GM19372 (cell line): ENCODE results near the gene LPO.

Experiments used
- ATAC-seq: cut with Tn5 transposase; IDR thresholded peaks from one replicate; pipeline ENCODE4 v1.9.1; 2021; ENCODE audit warnings: mild to moderate bottlenecking, low read depth, moderate library complexity; ENCODE audit not compliant: unreplicated experiment

Gene LPO

DNA sequence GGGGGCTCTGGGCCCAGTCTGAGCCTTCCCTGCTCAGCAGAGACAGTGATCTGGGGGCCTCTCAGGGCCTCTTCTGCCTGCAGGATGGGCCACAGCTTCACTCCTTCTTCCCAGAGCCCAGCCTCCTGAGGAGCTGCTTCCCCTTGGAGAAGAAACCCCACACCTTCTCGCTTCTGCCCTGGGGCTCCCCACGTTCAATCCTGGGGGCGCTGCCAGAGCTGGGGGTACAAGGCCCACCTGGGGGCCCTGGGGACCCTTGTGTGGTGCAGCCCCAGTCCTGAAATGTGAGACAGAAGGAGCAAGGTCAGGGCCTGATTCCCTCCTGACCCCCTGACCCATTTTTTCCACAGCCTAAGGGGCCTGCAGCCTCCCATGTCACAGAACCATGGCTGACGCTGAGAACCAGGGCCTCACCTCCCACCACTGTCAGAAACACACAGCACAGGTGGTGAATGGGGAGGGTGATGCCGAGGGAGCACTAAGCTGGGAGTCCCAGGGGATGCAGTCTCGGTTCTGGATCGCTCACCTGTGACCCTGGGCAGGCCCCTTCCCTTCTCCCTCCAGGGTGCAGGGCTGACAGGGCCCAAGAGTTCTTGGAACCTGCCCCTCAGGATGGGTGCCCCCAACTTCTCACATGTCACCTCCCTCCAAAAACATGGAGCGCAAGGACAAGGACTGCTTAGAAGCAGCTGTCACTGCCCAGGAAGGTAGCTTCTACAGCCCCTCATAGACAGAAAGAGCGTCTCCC, 64.0 kb downstream of the LPO start:
- ATAC-seq = no peak

DNA sequence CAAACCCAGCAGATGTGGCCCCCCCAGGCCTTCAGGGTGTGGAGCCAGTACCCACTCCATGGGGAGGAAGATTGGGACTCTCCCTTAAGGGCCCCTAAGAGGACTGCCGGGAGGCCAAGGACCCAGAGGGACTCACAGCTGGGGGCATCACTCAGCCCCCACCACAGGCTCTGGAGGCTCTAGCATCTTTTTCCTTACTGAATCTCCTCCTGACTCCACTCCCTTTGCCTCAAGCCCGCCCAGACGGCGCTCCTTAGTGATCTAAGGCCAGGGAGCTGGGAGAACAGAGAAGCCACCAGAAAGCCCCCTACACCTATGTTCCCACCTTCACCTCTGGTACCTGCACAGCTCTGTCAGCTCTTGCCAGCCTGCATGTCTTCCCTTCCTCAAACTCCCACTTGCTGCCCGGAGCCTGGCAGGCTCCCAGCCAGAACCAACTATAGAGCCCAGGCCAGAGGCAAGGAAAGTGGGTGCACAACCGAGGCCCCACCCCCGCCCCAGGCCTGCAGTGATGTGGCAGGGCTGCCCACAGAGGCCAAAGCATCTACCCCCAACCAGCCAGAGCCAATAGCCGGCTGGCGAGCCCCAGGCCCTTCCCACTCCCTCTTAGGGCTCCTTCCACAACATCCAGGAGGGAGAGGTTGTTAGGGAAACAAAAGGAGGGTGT, 64.7 kb downstream of the LPO start:
- ATAC-seq = no peak

DNA sequence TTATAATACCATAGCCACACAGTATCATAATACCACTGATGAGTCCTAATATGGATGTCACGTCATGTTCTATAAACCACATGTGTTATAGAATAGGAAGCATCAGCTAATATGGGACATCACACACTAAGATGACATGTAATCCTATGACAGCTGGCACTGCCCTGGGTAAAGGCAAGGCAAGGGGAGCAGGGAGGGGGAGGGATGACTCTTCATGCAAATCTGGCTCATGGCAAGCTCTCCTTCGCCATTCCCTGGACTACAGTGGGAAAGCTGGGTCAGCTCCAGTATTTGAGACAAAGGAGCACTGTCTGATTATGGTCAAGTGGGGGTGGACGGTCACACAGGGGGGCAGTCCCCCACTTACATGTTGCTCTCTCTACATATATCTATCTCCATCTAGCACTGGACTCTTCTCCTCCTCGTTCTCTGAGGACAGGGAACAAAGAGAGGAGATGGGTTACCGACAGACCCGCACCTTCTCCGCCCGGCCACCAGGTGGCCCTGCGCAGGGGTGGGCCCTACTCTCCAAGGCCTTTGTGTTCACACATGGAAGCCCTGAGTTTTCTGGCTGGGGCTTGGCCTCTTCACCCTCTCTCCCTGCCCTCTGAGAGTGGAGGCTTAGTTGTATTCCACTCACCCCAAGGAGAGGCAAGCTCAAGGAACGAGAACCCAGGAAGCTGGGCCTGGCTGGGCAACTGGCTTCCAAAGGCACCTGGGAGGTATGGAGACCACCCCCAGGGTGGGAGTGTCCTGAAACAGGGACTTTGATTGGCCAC, 65.8 kb downstream of the LPO start:
- no peak for ATAC-seq

DNA sequence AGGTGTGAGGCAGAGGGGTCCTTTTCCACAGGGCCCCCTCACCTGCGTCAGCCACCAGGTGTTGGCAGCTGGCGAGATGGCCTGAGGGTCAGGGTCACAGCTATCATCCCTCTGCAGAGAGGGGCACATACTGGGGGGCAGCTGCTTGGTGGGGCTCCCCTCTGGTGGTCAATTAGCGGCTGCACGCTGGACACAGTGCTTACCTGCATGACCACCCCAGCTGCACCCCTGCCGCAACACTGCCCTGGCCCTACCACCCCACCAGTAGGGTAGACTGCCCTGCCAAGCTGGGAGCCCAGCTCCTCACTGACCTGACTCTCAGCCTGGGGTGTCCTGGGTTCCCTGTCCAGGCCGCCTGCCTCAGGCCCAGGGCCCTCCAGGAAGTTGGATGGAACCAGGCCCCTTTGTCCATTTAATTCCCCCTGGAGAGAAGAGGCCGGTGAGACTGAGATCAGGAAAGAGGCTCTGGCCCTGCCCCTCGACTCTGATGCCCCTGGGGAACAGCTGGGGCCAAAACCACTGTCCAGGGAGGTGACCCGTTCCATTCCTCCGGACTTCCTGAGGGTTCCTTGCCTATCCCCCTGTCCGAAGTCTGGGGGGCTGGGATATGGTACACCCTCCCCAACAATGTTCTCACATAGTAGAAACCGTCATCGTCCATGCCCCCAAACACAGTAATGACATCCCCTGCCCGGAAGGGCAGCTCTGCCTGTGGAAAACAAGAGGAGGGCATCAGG, 66.5 kb downstream of the LPO start:
- no peak for ATAC-seq

DNA sequence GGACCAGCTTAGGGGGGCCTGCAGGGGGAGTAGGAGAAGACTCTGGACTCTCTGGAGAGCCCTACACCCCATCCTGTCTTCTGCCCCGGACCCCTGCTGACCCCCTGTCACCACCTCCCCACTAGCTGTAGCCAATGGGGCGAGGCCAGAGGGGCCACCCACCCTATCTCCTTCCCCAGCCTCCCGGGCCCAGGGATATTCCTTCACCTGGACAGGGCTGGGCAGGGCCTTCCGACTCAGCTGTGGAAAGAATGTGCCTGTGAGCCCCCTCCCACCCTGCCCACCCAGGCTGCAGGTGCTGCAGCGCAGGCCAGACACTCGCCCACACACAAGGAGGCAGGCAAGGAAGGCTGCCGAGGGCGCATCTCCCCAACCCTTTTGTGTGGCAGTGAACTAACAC, 67.2 kb downstream of the LPO start:
- ATAC-seq = no peak

DNA sequence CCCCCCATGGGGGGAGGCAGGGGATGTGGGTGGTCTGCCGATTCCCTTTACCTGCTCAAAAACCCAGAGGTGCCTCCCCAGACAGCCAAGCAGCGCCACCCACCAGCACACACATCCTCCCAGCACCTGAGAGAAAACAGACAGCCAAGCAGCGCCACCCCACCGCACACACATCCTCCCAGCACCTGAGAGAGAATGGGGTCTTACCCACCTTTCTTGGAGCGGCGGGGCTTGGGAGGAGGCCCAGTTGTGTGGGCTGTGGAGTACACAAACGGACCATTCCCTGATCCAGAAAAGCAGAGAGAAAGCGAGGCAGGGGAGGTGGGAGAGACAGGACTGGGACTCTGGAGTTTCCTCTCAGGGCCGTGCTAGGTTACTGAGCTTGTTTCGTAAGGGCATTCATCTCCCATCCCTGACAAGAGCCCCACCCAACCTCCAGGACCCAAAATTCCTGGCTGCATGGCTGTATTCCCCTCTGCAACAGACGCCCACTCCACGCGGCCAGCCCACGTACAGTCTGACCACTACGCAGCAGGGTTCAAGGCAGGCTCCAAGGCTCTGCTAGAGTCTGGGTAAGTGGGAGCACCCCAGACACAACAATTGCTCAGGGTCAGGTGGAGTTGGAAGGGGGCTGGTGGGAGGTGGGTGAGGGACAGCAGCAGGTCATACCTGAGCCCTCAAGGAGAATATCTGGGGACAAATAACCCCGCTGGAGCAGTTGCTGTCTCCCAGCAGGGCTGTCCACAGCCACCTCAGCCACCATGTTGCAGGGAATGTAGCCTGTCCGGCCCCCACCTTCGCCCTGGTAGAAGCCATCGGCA, 68.0 kb downstream of the LPO start:
- ATAC-seq = no peak

DNA sequence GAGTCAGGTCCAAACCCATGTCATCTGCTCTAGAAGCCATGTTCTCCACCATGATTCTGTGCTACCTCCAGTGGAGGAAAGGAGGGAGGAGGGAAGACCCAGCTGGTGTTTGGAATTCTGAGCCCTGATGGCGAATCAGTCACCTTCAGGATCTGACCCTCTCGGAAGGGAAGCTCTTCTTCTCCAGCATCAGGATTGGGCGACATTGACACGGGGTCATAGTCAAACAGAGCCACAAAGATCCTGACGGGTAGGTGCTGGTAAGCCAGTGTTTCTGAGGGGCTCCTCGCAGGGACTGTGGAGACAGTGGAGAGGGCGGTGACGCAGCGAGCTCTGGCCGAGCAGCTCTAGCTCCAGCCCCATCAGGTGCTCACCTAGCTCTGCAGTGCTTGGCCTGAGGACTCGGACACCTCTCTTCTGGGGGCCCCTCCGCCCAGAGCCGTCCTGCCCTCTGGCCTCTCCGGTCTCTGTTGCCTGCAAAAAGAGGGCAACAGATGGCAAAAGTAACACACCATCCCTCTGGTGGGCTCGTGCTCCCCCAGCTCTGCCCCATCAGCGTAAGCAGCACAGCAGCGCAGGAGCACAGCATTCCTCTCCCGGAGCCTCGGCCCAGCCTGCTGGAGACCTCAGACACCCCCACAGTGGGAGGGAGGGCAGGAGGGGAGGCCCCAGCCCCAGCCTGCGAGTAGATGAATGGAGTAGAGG, 69.2 kb downstream of the LPO start:
- no peak for ATAC-seq

DNA sequence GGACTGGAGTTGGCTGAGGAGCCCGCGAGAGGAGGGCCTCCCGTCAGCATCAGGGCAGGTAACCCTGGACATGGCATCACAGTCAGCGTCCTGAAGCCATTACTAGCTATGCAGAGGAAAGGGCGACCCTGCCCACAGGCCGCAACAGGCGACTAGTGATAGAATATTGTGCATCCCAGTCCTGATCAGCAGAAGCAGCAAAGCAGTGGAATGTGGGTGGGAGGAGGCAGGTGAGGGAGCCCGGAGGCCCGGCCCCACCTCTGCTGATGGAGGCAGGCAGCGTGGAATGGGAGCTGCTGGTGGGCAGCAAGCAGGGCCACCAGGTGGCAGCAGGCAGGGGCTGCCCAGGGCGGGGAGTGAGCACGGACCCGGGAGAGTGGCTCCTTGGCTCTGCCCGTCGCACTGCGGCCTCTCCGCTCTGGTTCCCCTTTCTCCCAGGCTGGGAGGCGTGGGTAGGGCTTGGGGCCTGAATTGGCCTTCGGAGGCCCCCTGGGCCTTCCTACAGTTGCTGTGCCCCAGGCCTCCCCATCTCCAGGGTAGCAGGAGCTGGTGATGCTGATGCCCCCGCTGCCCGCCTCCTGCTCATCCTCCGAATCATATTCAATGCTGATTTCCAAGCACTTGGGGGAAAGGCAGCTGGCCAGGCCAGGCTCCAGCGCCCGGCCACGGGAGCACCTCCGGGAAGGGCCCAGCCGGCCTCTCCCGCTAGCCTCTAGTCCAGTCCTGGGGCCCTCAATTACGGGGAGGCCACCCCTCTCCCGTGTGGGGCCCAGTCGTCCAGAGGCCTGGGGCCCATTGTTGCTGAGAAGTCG, 70.0 kb downstream of the LPO start:
- ATAC-seq = no peak

DNA sequence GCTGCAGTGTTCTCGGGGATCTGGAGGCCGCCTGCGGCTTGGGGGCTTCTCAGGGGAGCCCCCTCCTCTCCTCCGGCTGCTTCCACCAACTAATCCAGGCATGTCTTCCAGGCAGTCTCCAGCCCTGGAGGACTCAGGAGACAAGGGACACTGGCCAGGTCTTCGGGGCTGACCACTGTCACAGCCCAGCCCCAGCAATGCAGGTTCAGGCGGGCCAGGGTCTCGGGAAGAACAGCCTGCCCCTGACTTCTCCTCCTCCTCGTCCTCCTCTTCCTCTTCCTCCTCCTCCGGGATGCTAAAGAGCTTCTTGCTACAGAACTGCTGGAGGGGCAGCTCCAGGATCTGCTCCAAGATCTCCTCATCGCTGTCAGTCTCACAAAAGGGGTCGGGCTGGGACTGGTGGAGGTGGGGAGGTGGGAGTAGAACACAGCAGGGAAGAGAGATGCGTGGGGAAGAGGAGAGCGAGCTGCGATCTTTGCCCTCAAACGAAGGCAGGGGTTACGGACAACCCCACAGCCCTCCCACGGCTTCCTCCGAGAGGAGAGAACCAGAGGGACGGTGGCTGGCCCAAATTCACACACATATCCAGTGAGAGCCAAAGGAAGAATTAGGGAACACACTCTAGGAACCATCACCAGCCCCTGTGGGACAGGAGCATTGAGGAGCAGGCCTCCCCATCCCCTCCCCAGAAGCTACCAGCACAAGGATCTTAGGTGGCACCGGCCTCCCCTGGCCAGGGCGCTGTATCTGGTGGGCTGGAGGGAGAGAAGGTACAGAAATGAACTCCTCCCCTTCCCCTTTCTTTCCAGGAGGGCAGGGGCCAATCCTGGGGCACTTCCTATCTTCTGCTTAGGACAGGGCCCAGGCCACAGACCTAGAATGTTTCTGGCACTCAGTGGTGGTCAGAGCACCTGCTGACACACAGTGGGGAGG, 70.9 kb downstream of the LPO start:
- no peak for ATAC-seq

DNA sequence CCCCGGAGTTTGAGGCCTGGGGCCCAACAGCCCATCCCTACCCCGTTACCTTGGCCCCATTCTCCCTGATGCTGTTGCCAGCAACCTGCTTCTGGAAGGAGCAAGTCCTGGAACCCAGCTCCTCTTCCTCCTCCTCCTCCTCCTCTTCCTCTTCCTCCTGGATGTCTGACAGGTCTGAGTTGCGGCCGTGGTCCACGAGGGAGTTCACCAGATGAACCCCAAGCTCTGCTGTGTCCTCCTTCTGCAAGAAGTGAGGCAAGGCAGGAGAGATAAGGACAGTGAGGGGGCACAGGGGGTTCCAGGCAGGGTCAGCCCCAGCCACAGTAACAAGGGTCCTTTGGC, 71.5 kb downstream of the LPO start:
- no peak for ATAC-seq

DNA sequence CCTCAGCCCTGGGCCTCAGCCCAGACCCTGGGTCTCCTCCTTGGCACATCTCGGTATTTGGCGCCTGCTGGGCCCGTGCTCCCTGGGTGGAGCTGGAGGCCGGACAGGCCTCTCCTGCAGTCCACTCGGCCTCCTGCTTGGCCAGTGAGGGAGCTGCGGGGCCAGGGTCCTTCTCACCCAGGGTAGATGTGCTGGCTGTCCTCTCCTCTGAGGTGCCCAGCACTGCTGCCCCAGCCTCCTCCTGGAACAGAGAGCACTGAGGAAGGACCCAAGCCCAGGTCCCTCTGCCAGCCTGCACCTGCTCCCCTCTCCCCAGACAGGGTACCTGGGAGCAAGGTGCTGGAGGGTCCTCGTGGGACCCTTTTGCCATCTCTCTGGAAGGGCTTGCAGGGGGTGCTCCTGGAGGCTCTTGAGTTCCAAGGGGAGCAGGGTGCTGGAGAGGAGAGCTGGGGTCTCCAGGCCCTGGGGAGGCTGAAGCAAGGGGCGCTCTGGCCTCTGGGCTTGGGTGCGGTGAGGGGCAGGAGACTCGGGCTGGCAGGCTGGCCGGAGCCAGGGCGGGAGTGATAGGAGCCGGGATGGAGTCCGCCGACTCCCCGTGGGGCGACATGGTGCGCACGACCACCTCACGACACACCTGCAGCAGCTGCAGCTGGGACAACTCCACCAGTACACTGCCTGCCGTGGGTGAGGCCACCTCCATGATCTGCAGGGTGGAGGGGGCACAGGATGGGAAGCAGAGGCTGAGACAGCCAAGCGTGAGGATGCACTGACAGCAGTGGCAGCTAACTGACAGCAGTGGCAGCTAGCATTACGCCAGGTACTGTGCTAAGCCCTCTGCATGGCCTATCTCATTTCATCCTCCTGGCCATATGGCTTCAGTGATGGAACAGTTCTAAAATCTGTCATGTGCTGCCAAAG, 72.4 kb downstream of the LPO start:
- ATAC-seq = no peak

DNA sequence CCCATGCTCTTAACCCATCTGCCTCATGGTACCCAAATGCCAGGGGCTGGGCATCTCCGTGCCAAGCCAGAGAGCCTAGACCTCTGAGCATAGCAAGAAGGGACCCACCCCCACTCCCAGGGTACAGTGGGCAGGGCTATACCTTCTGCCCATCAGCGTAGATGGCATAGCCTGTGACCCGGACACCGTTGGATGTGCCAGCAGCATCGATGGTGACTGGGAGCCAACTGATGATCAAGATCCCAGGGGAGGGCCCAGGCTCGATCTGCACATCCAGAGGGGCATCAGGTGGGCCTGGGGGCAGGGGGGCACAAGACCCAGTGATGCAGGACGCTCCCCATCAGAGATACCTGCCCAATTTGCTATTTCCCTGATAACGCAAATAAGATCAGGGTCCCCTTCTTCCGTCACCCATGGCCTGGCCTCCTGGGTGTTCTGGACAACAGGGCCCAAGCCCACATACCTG, 73.1 kb downstream of the LPO start:
- ATAC-seq = no peak

DNA sequence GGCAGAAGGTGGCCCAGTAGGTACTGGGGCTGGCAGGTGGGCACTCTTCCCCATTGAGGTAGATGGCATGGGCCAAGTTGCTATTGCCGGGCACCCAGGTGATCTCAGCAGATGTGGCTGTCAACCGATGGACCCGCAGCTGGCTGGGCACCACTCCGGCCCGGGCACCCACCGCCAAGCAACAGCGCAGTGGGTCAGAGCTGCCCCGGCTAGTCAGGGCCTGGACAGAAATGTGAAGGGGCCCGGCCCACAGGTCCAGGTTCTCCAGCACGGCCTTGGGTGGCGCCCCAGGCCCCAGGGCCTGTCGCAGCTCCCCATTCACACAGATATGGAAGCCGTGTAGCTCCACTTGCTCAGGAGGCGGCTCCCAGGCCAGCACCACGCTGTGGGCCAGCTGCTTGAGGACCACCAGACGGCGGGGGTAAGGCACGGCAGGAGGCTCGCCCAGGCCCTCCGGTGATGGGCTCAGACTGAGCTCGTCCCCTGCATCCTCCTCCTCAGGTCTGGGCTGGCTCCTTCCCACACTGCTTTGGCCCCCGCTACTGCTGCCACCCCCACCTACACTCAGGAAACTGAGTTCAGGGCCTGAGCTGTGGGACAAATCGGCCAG, 73.7 kb downstream of the LPO start:
- ATAC-seq = no peak

DNA sequence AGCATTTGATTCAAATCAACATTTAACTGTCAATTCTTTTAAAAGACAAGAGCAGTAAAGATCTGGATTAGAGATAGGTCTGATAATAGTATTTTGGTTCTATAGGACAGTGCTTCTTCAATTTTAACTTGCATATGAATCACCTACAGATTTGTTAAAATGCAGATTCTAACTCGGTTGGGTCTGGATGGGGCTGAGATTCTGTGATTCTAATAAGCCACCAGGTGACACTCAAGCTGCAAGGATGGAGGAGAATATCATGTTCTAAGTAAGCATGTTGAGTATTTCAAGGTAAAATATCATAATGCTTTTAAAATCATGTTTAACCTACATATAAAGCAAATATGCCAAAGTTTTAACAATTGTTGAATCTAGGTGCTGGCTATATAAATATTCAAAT, 74.4 kb downstream of the LPO start:
- no peak for ATAC-seq

DNA sequence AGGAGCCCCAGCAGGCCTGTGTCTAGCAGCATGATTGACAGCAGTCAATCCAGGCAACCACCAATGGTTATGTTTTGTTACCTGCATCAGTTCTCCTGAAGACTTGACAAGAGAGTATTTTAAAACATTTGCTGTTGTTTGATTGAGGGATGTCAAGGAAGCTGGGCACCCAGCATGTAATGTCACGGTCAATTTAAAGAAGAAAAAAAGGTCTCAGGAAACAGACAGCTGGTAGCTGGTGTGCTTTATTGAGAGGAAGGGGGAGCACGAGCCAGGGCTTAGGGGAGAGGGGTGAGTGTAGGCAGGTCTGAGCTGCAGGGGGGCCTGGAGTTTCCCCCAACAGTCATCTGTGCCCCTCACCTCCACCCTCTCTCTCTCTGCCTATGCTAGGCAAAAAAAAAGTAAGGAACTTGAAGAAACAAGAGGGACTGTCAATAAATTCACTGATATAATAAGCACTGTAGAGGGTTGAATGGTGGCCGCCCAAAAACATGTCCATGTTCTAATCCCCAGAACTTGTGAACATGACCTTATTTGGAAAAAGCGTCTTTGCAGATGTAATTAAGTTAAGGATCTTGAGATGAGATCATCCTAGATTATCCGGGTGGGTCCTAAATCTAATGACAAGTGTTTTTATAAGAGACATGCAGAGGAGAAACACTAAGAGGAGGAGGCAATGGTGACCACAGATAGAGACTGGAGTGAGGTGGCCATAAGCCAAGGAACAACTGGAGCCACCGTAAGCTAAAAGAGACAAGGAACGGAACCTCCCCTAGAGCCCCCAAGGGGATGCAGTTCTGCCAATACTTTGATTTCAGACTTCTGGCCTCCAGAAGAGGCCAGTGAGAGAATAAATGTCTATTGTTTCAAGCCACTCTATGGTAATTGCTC, 75.7 kb downstream of the LPO start:
- no peak for ATAC-seq
